Fibroblast of lung (primary cell): ENCODE measurements around the gene APOL3. TPM values are rescaled to one million over a fixed set of nuclear protein-coding genes. Genes with fewer than 3 reads are reported as not detected.

Experiments used
- DNase-seq, 2 donors: peaks; one replicate each; pipeline versions ENCODE4 v3.0.0 to v3.0.0-alpha.2; 2010; ENCODE audit warnings: low read depth in 2 of 2
- H2AFZ ChIP-seq: 2 replicates; pipeline ENCODE4 v1.5.1; 2012; ENCODE audit warnings: low read length, control low read depth, inconsistent platforms
- H3K27ac ChIP-seq: 2 replicates; pipeline ENCODE4 v1.5.1; 2011; ENCODE audit warnings: low read length, control low read depth; ENCODE audit not compliant: insufficient read depth
- H3K27me3 ChIP-seq: 2 replicates; pipeline ENCODE4 v1.5.1; 2011; ENCODE audit warnings: mild to moderate bottlenecking, low read length; ENCODE audit not compliant: control insufficient read depth, insufficient read depth
- H3K36me3 ChIP-seq: 2 replicates; pipeline ENCODE4 v1.5.1; 2011; ENCODE audit warnings: low read length; ENCODE audit not compliant: control insufficient read depth, insufficient read depth
- H3K4me1 ChIP-seq: 2 replicates; pipeline ENCODE4 v1.5.1; 2011; ENCODE audit warnings: low read length; ENCODE audit not compliant: control insufficient read depth, insufficient read depth; ENCODE audit errors: extremely low read depth
- H3K4me2 ChIP-seq: 2 replicates; pipeline ENCODE4 v1.5.1; 2011; ENCODE audit warnings: low read length, control low read depth; ENCODE audit not compliant: insufficient read depth; ENCODE audit errors: extremely low read depth
- H3K4me3 ChIP-seq, 4 experiments: fragments of 200-600 bp in 1 of 4; sonication (generic) in 1 of 4; replicated peaks in 1 of 4; 2 replicates each; pipeline ENCODE4 v1.5.1; 2011 to 2016; ENCODE audit warnings: low read length in 4 of 4, low read depth in 3 of 4, mild to moderate bottlenecking in 3 of 4, control low read depth in 2 of 4, inconsistent platforms in 1 of 4, mixed read lengths in 1 of 4; ENCODE audit not compliant: insufficient read depth in 1 of 4; ENCODE audit errors: control extremely low read depth in 1 of 4
- H3K79me2 ChIP-seq: 2 replicates; pipeline ENCODE4 v1.5.1; 2012; ENCODE audit warnings: mild to moderate bottlenecking, low read length, inconsistent platforms; ENCODE audit not compliant: control insufficient read depth, insufficient read depth
- H3K9ac ChIP-seq: 2 replicates; pipeline ENCODE4 v1.5.1; 2011; ENCODE audit warnings: mild to moderate bottlenecking, low read length, control low read depth; ENCODE audit not compliant: insufficient read depth
- H3K9me3 ChIP-seq: 2 replicates; pipeline ENCODE4 v1.5.1; 2012; ENCODE audit warnings: low read depth, low read length; ENCODE audit not compliant: control insufficient read depth, insufficient read depth
- H4K20me1 ChIP-seq: 2 replicates; pipeline ENCODE4 v1.5.1; 2011; ENCODE audit warnings: low read length; ENCODE audit not compliant: control insufficient read depth, insufficient read depth; ENCODE audit errors: extremely low read depth
- EZH2 ChIP-seq: IDR thresholded peaks from 2 replicates; pipeline ENCODE4 v1.5.1; 2012; ENCODE audit warnings: low read length, control low read depth, mild to moderate bottlenecking; ENCODE audit errors: missing control alignments
- polyA plus RNA-seq, 2 donors: library from polyadenylated mRNA; depleted of rRNA in 1 of 2; stranded (reverse) in 1 of 2; unstranded in 1 of 2; fragments of >200 nt; gene quantifications; 2 replicates each; pipeline ENCODE4 v1.2.1, GENCODE V29; 2011 to 2012; ENCODE audit warnings: missing spikeins in 1 of 2
- total RNA-seq: library from RNA; depleted of rRNA; stranded (reverse); fragments of >200 nt; gene quantifications from 2 replicates; pipeline ENCODE4 v1.2.1, GENCODE V29; 2014
- TF ChIP-seq, protein P1 (sequence below), 2 donors: IDR thresholded peaks in 1 of 2; conservative IDR thresholded peaks in 1 of 2; 1 replicate in 1 of 2; 2 replicates in 1 of 2; pipeline ENCODE4 v1.5.1; 2011 to 2012; ENCODE audit warnings: low read length in 2 of 2, control low read depth in 1 of 2, inconsistent platforms in 1 of 2, low read depth in 1 of 2, mild to moderate bottlenecking in 1 of 2

APOL3 gene
- total and polyA plus RNA-seq, 2 donors (not counting 1 experiment from before 2014, with no cell fraction given) = 22.5 to 42.3 TPM

DNA sequence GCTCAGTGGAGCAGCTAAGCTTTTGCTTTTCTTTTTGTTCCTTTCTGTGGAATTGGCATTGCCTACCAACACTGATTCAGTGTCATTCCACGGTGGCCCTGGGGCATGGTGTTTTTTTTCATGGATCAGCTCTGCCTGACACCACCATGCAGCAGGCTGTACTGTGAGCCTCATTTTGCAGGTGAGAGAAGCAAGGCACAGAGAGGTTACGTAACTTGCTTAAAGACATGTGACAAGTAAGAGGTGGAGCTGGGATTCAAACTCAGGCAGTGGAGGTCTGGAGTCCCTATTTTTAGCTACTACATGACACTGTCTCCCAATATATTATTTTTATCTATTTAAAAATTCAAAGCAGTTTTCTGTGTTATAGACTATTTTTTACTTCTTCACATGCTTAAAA lies 44.4 kb downstream of the APOL3 start:
- Histone ChIP-seq H2AFZ (no peak overlapping the region), H3K79me2 (no peaks in the 10 kb centered on the region), H3K36me3 (no peaks in the 10 kb centered on the region), H3K4me2 (no peak overlapping the region), H3K27me3 (peaks cover 3% of the 10 kb centered on the region), H4K20me1 (no peaks in the 10 kb centered on the region), H3K4me1 (no peaks in the 10 kb centered on the region), H3K27ac (no peak overlapping the region), H3K9me3 (no peaks in the 10 kb centered on the region), H3K9ac (no peak overlapping the region), H3K4me3 (no peak overlapping the region)
- DNase-seq = no peak
- TF ChIP-seq, protein P1, sequence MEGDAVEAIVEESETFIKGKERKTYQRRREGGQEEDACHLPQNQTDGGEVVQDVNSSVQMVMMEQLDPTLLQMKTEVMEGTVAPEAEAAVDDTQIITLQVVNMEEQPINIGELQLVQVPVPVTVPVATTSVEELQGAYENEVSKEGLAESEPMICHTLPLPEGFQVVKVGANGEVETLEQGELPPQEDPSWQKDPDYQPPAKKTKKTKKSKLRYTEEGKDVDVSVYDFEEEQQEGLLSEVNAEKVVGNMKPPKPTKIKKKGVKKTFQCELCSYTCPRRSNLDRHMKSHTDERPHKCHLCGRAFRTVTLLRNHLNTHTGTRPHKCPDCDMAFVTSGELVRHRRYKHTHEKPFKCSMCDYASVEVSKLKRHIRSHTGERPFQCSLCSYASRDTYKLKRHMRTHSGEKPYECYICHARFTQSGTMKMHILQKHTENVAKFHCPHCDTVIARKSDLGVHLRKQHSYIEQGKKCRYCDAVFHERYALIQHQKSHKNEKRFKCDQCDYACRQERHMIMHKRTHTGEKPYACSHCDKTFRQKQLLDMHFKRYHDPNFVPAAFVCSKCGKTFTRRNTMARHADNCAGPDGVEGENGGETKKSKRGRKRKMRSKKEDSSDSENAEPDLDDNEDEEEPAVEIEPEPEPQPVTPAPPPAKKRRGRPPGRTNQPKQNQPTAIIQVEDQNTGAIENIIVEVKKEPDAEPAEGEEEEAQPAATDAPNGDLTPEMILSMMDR (conservative IDR thresholded peaks at IDR 0.05 in 1 of 2, IDR thresholded peaks at IDR 0.05 in 1 of 2; ENCODE audit: low read depth in 1 of 2, low read length in 2 of 2) = no peak
- no peak for TF ChIP-seq EZH2

DNA sequence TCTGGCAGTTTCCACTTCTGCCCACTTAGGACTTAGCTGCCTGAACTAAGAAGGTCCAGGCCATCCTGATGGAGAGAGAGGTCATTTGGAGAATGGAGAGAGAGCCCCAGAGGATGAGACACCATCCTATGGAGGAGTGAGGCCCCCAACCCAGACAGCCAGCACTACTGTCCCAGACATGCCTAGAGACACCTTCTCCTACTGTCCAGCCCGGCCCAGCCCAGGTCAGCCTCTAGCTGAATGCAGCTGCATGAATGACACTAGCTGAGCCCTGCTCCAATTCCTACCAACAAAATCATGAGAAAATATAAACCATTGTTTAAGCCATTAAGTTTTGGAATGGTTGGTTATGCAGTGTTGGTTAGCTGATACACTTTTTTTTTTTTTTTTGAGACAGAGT lies 47.4 kb downstream of the APOL3 start:
- no peak overlapping the region for H3K9ac ChIP-seq
- H3K27me3 ChIP-seq = peaks cover 3% of the 10 kb centered on the region
- H3K4me3 ChIP-seq = no peak overlapping the region
- no peak overlapping the region for H3K4me2 ChIP-seq
- TF ChIP-seq, protein P1 (conservative IDR thresholded peaks at IDR 0.05 in 1 of 2, IDR thresholded peaks at IDR 0.05 in 1 of 2; ENCODE audit: low read depth in 1 of 2, low read length in 2 of 2) = no peak
- no peak for TF ChIP-seq EZH2
- no peaks in the 10 kb centered on the region for H3K79me2 ChIP-seq
- no peak overlapping the region for H3K27ac ChIP-seq
- no peaks in the 10 kb centered on the region for H3K9me3 ChIP-seq
- H4K20me1 ChIP-seq = no peaks in the 10 kb centered on the region
- no peaks in the 10 kb centered on the region for H3K36me3 ChIP-seq
- H3K4me1 ChIP-seq = no peaks in the 10 kb centered on the region
- DNase-seq = no peak
- no peak overlapping the region for H2AFZ ChIP-seq

GRCh38 chr22:36111316-36111715 lies 49.2 kb downstream of the APOL3 start:
- no peak overlapping the region for H2AFZ ChIP-seq
- TF ChIP-seq, protein P1 (conservative IDR thresholded peaks at IDR 0.05 in 1 of 2, IDR thresholded peaks at IDR 0.05 in 1 of 2; ENCODE audit: low read depth in 1 of 2, low read length in 2 of 2) = no peak
- no peak for TF ChIP-seq EZH2
- H3K27ac ChIP-seq = no peak overlapping the region
- H3K79me2 ChIP-seq = no peaks in the 10 kb centered on the region
- H3K4me1 ChIP-seq = no peaks in the 10 kb centered on the region
- H3K9ac ChIP-seq = no peak overlapping the region
- H3K36me3 ChIP-seq = no peaks in the 10 kb centered on the region
- H3K4me3 ChIP-seq = no peak overlapping the region
- H4K20me1 ChIP-seq = no peaks in the 10 kb centered on the region
- peaks cover 3% of the 10 kb centered on the region for H3K27me3 ChIP-seq
- no peak overlapping the region for H3K4me2 ChIP-seq
- no peak for DNase-seq
- no peaks in the 10 kb centered on the region for H3K9me3 ChIP-seq
